ENCODE results near the gene TUBB4B.

- no peak for TF ChIP-seq POU2F2 (IDR thresholded peaks at IDR 0.05; ENCODE audit: low read depth, low read length)
- TF ChIP-seq POLR2A (IDR thresholded peaks at IDR 0.05; ENCODE audit: low read depth, low read length): no peak
- no peak for TF ChIP-seq POLR2AphosphoS5 (IDR thresholded peaks at IDR 0.05; ENCODE audit: low read depth, low read length)
- no peak for TF ChIP-seq PAX5 (IDR thresholded peaks at IDR 0.05; ENCODE audit: insufficient read depth, low read length, severe bottlenecking)
These were observed 708 bp upstream of the TUBB4B start for GRCh38 chr9:137240318-137240840.
